ENCODE measurements around the gene GJC2.

GRCh38 chr1:228122921-228123441 lies 26.7 kb upstream of the GJC2 start:
- TF ChIP-seq POLR2A (IDR thresholded peaks at IDR 0.05) = no peak
- TF ChIP-seq CTCF (IDR thresholded peaks at IDR 0.05) = no peak
